ENCODE results near the gene ARHGAP22.

The ARHGAP22 gene

GRCh38 chr10:48599830-48600134 is 5.1 kb downstream of the ARHGAP22 start:
- Histone ChIP-seq H3K27me3 (replicated peaks; ENCODE audit: insufficient read depth, low read length) (no peaks in the 10 kb centered on the region), H3K27ac (ENCODE audit: low read length) (no peak overlapping the region), H4K20me1 (ENCODE audit: insufficient read depth, low read length) (no peaks in the 10 kb centered on the region), H3F3A (ENCODE audit: insufficient read depth, low read length) (no peaks in the 10 kb centered on the region), H3K79me2 (ENCODE audit: low read length) (no peaks in the 10 kb centered on the region), H3K4me1 (ENCODE audit: low read length) (peaks cover 12% of the 10 kb centered on the region), H3K9ac (ENCODE audit: low read length) (no peak overlapping the region), H3K9me3 (replicated peaks; ENCODE audit: insufficient read depth, low read length) (no peaks in the 10 kb centered on the region), H3K36me3 (replicated peaks; ENCODE audit: insufficient read depth, low read length) (no peaks in the 10 kb centered on the region), H3K9me2 (replicated peaks; ENCODE audit: insufficient read depth, low read length) (no peaks in the 10 kb centered on the region), H3K4me2 (ENCODE audit: low read depth, low read length) (no peak overlapping the region), H3K4me3 (ENCODE audit: low read length) (no peak overlapping the region), H2AFZ (ENCODE audit: low read length) (no peak overlapping the region)
- no peak for TF ChIP-seq EZH2phosphoT487 (IDR thresholded peaks at IDR 0.05; ENCODE audit: low read length)
- TF ChIP-seq CTCF (IDR thresholded peaks at IDR 0.05; ENCODE audit: low read length) = no peak
- no peak for TF ChIP-seq EZH2 (optimal IDR thresholded peaks at IDR 0.05; ENCODE audit: low read depth, low read length)
- DNase-seq = no peak

GRCh38 chr10:48598936-48599829 is 5.7 kb downstream of the ARHGAP22 start:
- no peaks in the 10 kb centered on the region for H3K36me3 ChIP-seq (replicated peaks; ENCODE audit: insufficient read depth, low read length)
- no peaks in the 10 kb centered on the region for H3K9me2 ChIP-seq (replicated peaks; ENCODE audit: insufficient read depth, low read length)
- no peak overlapping the region for H3K9ac ChIP-seq (ENCODE audit: low read length)
- no peak overlapping the region for H3K4me3 ChIP-seq (ENCODE audit: low read length)
- H3F3A ChIP-seq (ENCODE audit: insufficient read depth, low read length) = no peaks in the 10 kb centered on the region
- H3K4me2 ChIP-seq (ENCODE audit: low read depth, low read length) = no peak overlapping the region
- H3K9me3 ChIP-seq (replicated peaks; ENCODE audit: insufficient read depth, low read length) = no peaks in the 10 kb centered on the region
- H3K79me2 ChIP-seq (ENCODE audit: low read length) = no peaks in the 10 kb centered on the region
- no peaks in the 10 kb centered on the region for H3K27me3 ChIP-seq (replicated peaks; ENCODE audit: insufficient read depth, low read length)
- DNase-seq = no peak
- H4K20me1 ChIP-seq (ENCODE audit: insufficient read depth, low read length) = no peaks in the 10 kb centered on the region
- peaks cover 8% of the 10 kb centered on the region for H3K4me1 ChIP-seq (ENCODE audit: low read length)
- no peak overlapping the region for H3K27ac ChIP-seq (ENCODE audit: low read length)
- H2AFZ ChIP-seq (ENCODE audit: low read length) = no peak overlapping the region
- TF ChIP-seq CTCF (IDR thresholded peaks at IDR 0.05; ENCODE audit: low read length) (no peak), EZH2 (optimal IDR thresholded peaks at IDR 0.05; ENCODE audit: low read depth, low read length) (no peak), EZH2phosphoT487 (IDR thresholded peaks at IDR 0.05; ENCODE audit: low read length) (no peak)

GRCh38 chr10:48598243-48598935 is 6.5 kb downstream of the ARHGAP22 start:
- no peak overlapping the region for H2AFZ ChIP-seq (ENCODE audit: low read length)
- no peak overlapping the region for H3K4me2 ChIP-seq (ENCODE audit: low read depth, low read length)
- H3K36me3 ChIP-seq (replicated peaks; ENCODE audit: insufficient read depth, low read length) = no peaks in the 10 kb centered on the region
- no peaks in the 10 kb centered on the region for H3K79me2 ChIP-seq (ENCODE audit: low read length)
- no peaks in the 10 kb centered on the region for H3K9me3 ChIP-seq (replicated peaks; ENCODE audit: insufficient read depth, low read length)
- no peak for TF ChIP-seq EZH2phosphoT487 (IDR thresholded peaks at IDR 0.05; ENCODE audit: low read length)
- TF ChIP-seq EZH2 (optimal IDR thresholded peaks at IDR 0.05; ENCODE audit: low read depth, low read length) = no peak
- TF ChIP-seq CTCF (IDR thresholded peaks at IDR 0.05; ENCODE audit: low read length) = no peak
- H3K9me2 ChIP-seq (replicated peaks; ENCODE audit: insufficient read depth, low read length) = no peaks in the 10 kb centered on the region
- no peak overlapping the region for H3K4me3 ChIP-seq (ENCODE audit: low read length)
- peaks cover under 1% of the 10 kb centered on the region for H3K4me1 ChIP-seq (ENCODE audit: low read length)
- no peak overlapping the region for H3K27ac ChIP-seq (ENCODE audit: low read length)
- H3F3A ChIP-seq (ENCODE audit: insufficient read depth, low read length) = no peaks in the 10 kb centered on the region
- no peaks in the 10 kb centered on the region for H3K27me3 ChIP-seq (replicated peaks; ENCODE audit: insufficient read depth, low read length)
- H4K20me1 ChIP-seq (ENCODE audit: insufficient read depth, low read length) = no peaks in the 10 kb centered on the region
- no peak for DNase-seq
- H3K9ac ChIP-seq (ENCODE audit: low read length) = no peak overlapping the region

Measured in MM.1S (cell line).